Nephron progenitor cell (in vitro differentiated cells): Measurements from ENCODE around the gene ATP6V0C.
"Not testable (repeated sequence)": the region's sequence is repeated elsewhere in the genome, so short reads cannot be mapped to it uniquely, and the experiment has no call there.

Experiments
- DNase-seq: peaks from one replicate; pipeline ENCODE4 v3.0.0; 2021
- H3K27ac Mint-ChIP-seq: 2 replicates; pipeline ENCODE4 v1.8.0; 2021; ENCODE audit warnings: mild to moderate bottlenecking, moderate library complexity, mixed read lengths
- H3K27me3 Mint-ChIP-seq: 2 replicates; pipeline ENCODE4 v1.8.0; 2021; ENCODE audit warnings: mild to moderate bottlenecking, low read depth, mixed read lengths; ENCODE audit not compliant: poor library complexity
- H3K36me3 Mint-ChIP-seq: 2 replicates; pipeline ENCODE4 v1.8.0; 2021; ENCODE audit warnings: low read depth, mixed read lengths
- H3K4me1 Mint-ChIP-seq: 2 replicates; pipeline ENCODE4 v1.8.0; 2021; ENCODE audit warnings: mixed read lengths
- H3K4me3 Mint-ChIP-seq: 2 replicates; pipeline ENCODE4 v1.8.0; 2021; ENCODE audit warnings: mild to moderate bottlenecking, moderate library complexity, mixed read lengths
- H3K9me3 Mint-ChIP-seq: 2 replicates; pipeline ENCODE4 v1.8.0; 2021; ENCODE audit warnings: mild to moderate bottlenecking, moderate library complexity, mixed read lengths
- CTCF ChIP-seq: fragments of 200-600 bp; sonication (generic); IDR thresholded peaks from 2 replicates; pipeline ENCODE4 v1.5.0; 2021; ENCODE audit warnings: antibody characterized with exemption

ATP6V0C gene

GRCh38 chr16:2551420-2551889 lies 37.7 kb downstream of the ATP6V0C start:
- not testable (repeated sequence) for H3K27me3 Mint-ChIP-seq, H3K36me3 Mint-ChIP-seq, H3K4me3 Mint-ChIP-seq, DNase-seq, H3K4me1 Mint-ChIP-seq, H3K27ac Mint-ChIP-seq, H3K9me3 Mint-ChIP-seq
- peak; percentile 16 for TF ChIP-seq CTCF

- not testable (repeated sequence) for H3K36me3 Mint-ChIP-seq, DNase-seq, H3K4me3 Mint-ChIP-seq, H3K27ac Mint-ChIP-seq, H3K9me3 Mint-ChIP-seq, H3K4me1 Mint-ChIP-seq, H3K27me3 Mint-ChIP-seq
Measured at GRCh38 chr16:2554709-2555425, 41.1 kb downstream of the ATP6V0C start.

- not testable (repeated sequence) for H3K4me1 Mint-ChIP-seq, DNase-seq, H3K4me3 Mint-ChIP-seq, H3K36me3 Mint-ChIP-seq, H3K27me3 Mint-ChIP-seq, H3K27ac Mint-ChIP-seq, H3K9me3 Mint-ChIP-seq
Measured at GRCh38 chr16:2557150-2557549, 43.4 kb downstream of the ATP6V0C start.

- not testable (repeated sequence) for H3K27me3 Mint-ChIP-seq, H3K9me3 Mint-ChIP-seq, DNase-seq, H3K4me1 Mint-ChIP-seq, H3K27ac Mint-ChIP-seq, H3K36me3 Mint-ChIP-seq, H3K4me3 Mint-ChIP-seq
Measured at GRCh38 chr16:2560131-2560797, 46.5 kb downstream of the ATP6V0C start.

GRCh38 chr16:2560798-2561133 lies 47.0 kb downstream of the ATP6V0C start:
- H3K27me3 Mint-ChIP-seq, H3K9me3 Mint-ChIP-seq, H3K4me1 Mint-ChIP-seq, H3K36me3 Mint-ChIP-seq, H3K4me3 Mint-ChIP-seq, H3K27ac Mint-ChIP-seq: not testable (repeated sequence)
- DNase-seq: peak; percentile 79
- peak; percentile 40 for TF ChIP-seq CTCF

GRCh38 chr16:2567506-2567905 lies 53.8 kb downstream of the ATP6V0C start:
- not testable (repeated sequence) for H3K4me1 Mint-ChIP-seq, H3K27ac Mint-ChIP-seq, H3K36me3 Mint-ChIP-seq, H3K4me3 Mint-ChIP-seq, DNase-seq, H3K9me3 Mint-ChIP-seq, H3K27me3 Mint-ChIP-seq

- not testable (repeated sequence) for H3K9me3 Mint-ChIP-seq, H3K4me3 Mint-ChIP-seq, H3K27ac Mint-ChIP-seq, DNase-seq, H3K4me1 Mint-ChIP-seq, H3K27me3 Mint-ChIP-seq, H3K36me3 Mint-ChIP-seq
Measured at GRCh38 chr16:2568573-2568972, 54.8 kb downstream of the ATP6V0C start.
